H1 (cell line): ENCODE results near the gene KCTD11. TPM values are rescaled to one million over a fixed set of nuclear protein-coding genes. Genes with fewer than 3 reads are reported as not detected.

ENCODE experiments used
- CTCF ChIA-PET: fragments of 300-600 bp; sonication (Branson Sonifier 250); formaldehyde crosslinking; loops from one replicate; lab custom pipeline; 2021; ENCODE audit not compliant: partially characterized antibody; lab: Charles Lee
- POLR2A ChIA-PET: fragments of 300-600 bp; sonication (Branson Sonifier 250); formaldehyde crosslinking; loops from one replicate; lab custom pipeline; 2021; ENCODE audit warnings: inconsistent platforms; ENCODE audit not compliant: partially characterized antibody; lab: Charles Lee
- DNase-seq, 2 experiments: peaks; one replicate each; pipeline versions ENCODE4 v3.0.0 to v3.0.0-alpha.2; 2010 to 2022; ENCODE audit warnings: low spot score in 2 of 2, low read depth in 1 of 2, mixed read lengths in 1 of 2
- FAIRE-seq: peaks from 2 replicates; lab custom pipeline; 2011; peaks lifted over from hg19 to GRCh38; lab: Jason Lieb, UNC
- H2AFZ ChIP-seq: 2 replicates; pipeline ENCODE4 v1.8.1; 2012; ENCODE audit warnings: low read length, inconsistent platforms
- H2AK5ac ChIP-seq: 2 replicates; pipeline ENCODE4 v1.6.1; 2013; ENCODE audit warnings: low read depth, low read length
- H2BK120ac ChIP-seq: replicated peaks from 2 replicates; pipeline ENCODE3; 2013; ENCODE audit warnings: low read depth, low read length, inconsistent platforms
- H2BK12ac ChIP-seq: 2 replicates; pipeline ENCODE4 v1.6.1; 2013; ENCODE audit warnings: low read depth, low read length
- H2BK15ac ChIP-seq: 2 replicates; pipeline ENCODE4 v1.6.1; 2013; ENCODE audit warnings: low read length
- H2BK20ac ChIP-seq: 2 replicates; pipeline ENCODE4 v1.6.1; 2013; ENCODE audit warnings: low read length
- H2BK5ac ChIP-seq: 2 replicates; pipeline ENCODE4 v1.6.1; 2013; ENCODE audit warnings: low read depth, low read length
- H3K14ac ChIP-seq: 2 replicates; pipeline ENCODE4 v1.6.1; 2013; ENCODE audit warnings: inconsistent platforms; ENCODE audit not compliant: insufficient read length
- H3K18ac ChIP-seq: 2 replicates; pipeline ENCODE4 v1.6.1; 2013; ENCODE audit warnings: low read length; ENCODE audit errors: extremely low read depth
- H3K23ac ChIP-seq: 2 replicates; pipeline ENCODE4 v1.6.1; 2013; ENCODE audit warnings: inconsistent platforms; ENCODE audit not compliant: insufficient read length
- H3K23me2 ChIP-seq: 2 replicates; pipeline ENCODE4 v1.6.1; 2013; ENCODE audit warnings: low read depth, low read length
- H3K27ac ChIP-seq: 2 replicates; pipeline ENCODE4 v1.6.1; 2011; ENCODE audit warnings: low read depth, low read length, inconsistent platforms
- H3K27me3 ChIP-seq, 4 experiments: replicated peaks in 1 of 4; 1 replicate in 1 of 4; 2 replicates in 3 of 4; pipeline versions ENCODE4 v1.6.1 to v1.8.1; 2011 to 2013; ENCODE audit warnings: low read length in 3 of 4, mild to moderate bottlenecking in 3 of 4, inconsistent platforms in 2 of 4, mixed read lengths in 2 of 4, moderate library complexity in 1 of 4; ENCODE audit not compliant: control insufficient read depth in 3 of 4, insufficient read depth in 3 of 4; ENCODE audit errors: extremely low read depth in 1 of 4
- H3K36me3 ChIP-seq, 4 experiments: 2 replicates each; pipeline versions ENCODE4 v1.6.1 to v1.8.1; 2011 to 2013; ENCODE audit warnings: mild to moderate bottlenecking in 4 of 4, low read length in 3 of 4, moderate library complexity in 2 of 4, control low read depth in 1 of 4, inconsistent platforms in 1 of 4; ENCODE audit not compliant: insufficient read depth in 4 of 4, control insufficient read depth in 2 of 4
- H3K4ac ChIP-seq: replicated peaks from 2 replicates; pipeline ENCODE3; 2013; ENCODE audit warnings: low read length, low read depth, mixed read lengths, inconsistent platforms; ENCODE audit not compliant: insufficient read length
- H3K4me1 ChIP-seq, 4 experiments: replicated peaks in 1 of 4; 1 replicate in 1 of 4; 2 replicates in 3 of 4; pipeline versions ENCODE4 v1.6.1 to v1.8.1; 2011 to 2013; ENCODE audit warnings: low read length in 3 of 4, inconsistent platforms in 2 of 4, mixed read lengths in 1 of 4; ENCODE audit not compliant: insufficient read depth in 4 of 4, control insufficient read depth in 3 of 4
- H3K4me2 ChIP-seq, 2 experiments: 2 replicates each; pipeline versions ENCODE4 v1.6.1 to v1.8.1; 2011 to 2013; ENCODE audit warnings: low read depth in 2 of 2, low read length in 2 of 2, control low read depth in 1 of 2, inconsistent platforms in 1 of 2, mild to moderate bottlenecking in 1 of 2; ENCODE audit not compliant: insufficient read depth in 1 of 2
- H3K4me3 ChIP-seq, 4 experiments: fragments of 200-600, 300-600 bp in 1 of 4; sonication (generic), shearing (Covaris generic), sonication (Bioruptor Twin) in 1 of 4; 2 replicates each; pipeline versions ENCODE4 v1.5.1 to v1.8.1; 2011 to 2016; ENCODE audit warnings: low read length in 4 of 4, low read depth in 3 of 4, control low read depth in 2 of 4, inconsistent platforms in 2 of 4, mild to moderate bottlenecking in 2 of 4, mixed read lengths in 1 of 4, moderate library complexity in 1 of 4; ENCODE audit not compliant: insufficient read depth in 2 of 4; ENCODE audit errors: extremely low read depth in 1 of 4
- H3K56ac ChIP-seq: replicated peaks from 2 replicates; pipeline ENCODE3; 2013; ENCODE audit warnings: low read depth, mild to moderate bottlenecking, mixed read lengths, low read length, inconsistent platforms; ENCODE audit not compliant: insufficient read length
- H3K79me1 ChIP-seq: 2 replicates; pipeline ENCODE4 v1.6.1; 2013; ENCODE audit warnings: low read depth, low read length, control low read depth
- H3K79me2 ChIP-seq, 2 experiments: 2 replicates each; pipeline versions ENCODE4 v1.6.1 to v1.8.1; 2012 to 2013; ENCODE audit warnings: low read length in 2 of 2, mild to moderate bottlenecking in 2 of 2, inconsistent platforms in 1 of 2; ENCODE audit not compliant: insufficient read depth in 2 of 2, control insufficient read depth in 1 of 2
- H3K9ac ChIP-seq, 4 experiments: replicated peaks in 1 of 4; 1 replicate in 1 of 4; 2 replicates in 3 of 4; pipeline versions ENCODE4 v1.6.1 to v1.8.1; 2011 to 2013; ENCODE audit warnings: low read depth in 3 of 4, low read length in 3 of 4, control low read depth in 2 of 4, mild to moderate bottlenecking in 2 of 4, moderate library complexity in 2 of 4, inconsistent platforms in 1 of 4; ENCODE audit errors: extremely low read depth in 1 of 4
- H3K9me3 ChIP-seq, 2 experiments: 2 replicates each; pipeline versions ENCODE4 v1.6.1 to v1.8.1; 2012 to 2013; ENCODE audit warnings: mild to moderate bottlenecking in 2 of 2, moderate library complexity in 2 of 2, control low read depth in 1 of 2, inconsistent platforms in 1 of 2, low read depth in 1 of 2, low read length in 1 of 2, mixed read lengths in 1 of 2; ENCODE audit not compliant: insufficient read depth in 2 of 2
- H4K20me1 ChIP-seq, 2 experiments: replicated peaks in 1 of 2; 2 replicates each; pipeline versions ENCODE3 to v1.8.1; 2011 to 2013; ENCODE audit warnings: inconsistent platforms in 2 of 2, low read length in 2 of 2, mild to moderate bottlenecking in 1 of 2; ENCODE audit not compliant: insufficient read depth in 2 of 2, control insufficient read depth in 1 of 2
- H4K5ac ChIP-seq: 2 replicates; pipeline ENCODE4 v1.6.1; 2013; ENCODE audit warnings: low read length, low read depth, mixed read lengths, inconsistent platforms; ENCODE audit not compliant: insufficient read length
- H4K8ac ChIP-seq: 2 replicates; pipeline ENCODE4 v1.8.0; 2013; ENCODE audit warnings: mild to moderate bottlenecking, moderate library complexity, low read length, inconsistent platforms; ENCODE audit not compliant: insufficient read depth; ENCODE audit errors: extremely low read depth
- H4K91ac ChIP-seq: replicated peaks from 2 replicates; pipeline ENCODE3; 2013; ENCODE audit warnings: low read length, mixed read lengths, inconsistent platforms; ENCODE audit not compliant: insufficient read length
- BRCA1 ChIP-seq: IDR thresholded peaks from 2 replicates; pipeline ENCODE4 v1.6.1; 2012; ENCODE audit warnings: low read depth, low read length, improper control_type of control experiment
- CBX8 ChIP-seq: fragments of 300-800, 300-1000 bp; sonication (generic); IDR thresholded peaks from 2 replicates; pipeline ENCODE4 v1.7.1; 2016; ENCODE audit warnings: low read depth, low read length, borderline replicate concordance
- EZH2 ChIP-seq: fragments of 200-600 bp; sonication (generic); IDR thresholded peaks from 2 replicates; pipeline ENCODE4 v1.7.1; 2012; ENCODE audit warnings: low read depth, mild to moderate bottlenecking, moderate library complexity, low read length, inconsistent platforms; ENCODE audit not compliant: severe bottlenecking
- FOSL1 ChIP-seq: IDR thresholded peaks from 2 replicates; pipeline ENCODE4 v1.6.1; 2011; ENCODE audit warnings: mild to moderate bottlenecking, low read depth, low read length, moderate library complexity; ENCODE audit not compliant: insufficient read depth
- KDM1A ChIP-seq: fragments of 200-600, 300-600 bp; sonication (generic); IDR thresholded peaks from 2 replicates; pipeline ENCODE4 v1.7.1; 2016; ENCODE audit warnings: mild to moderate bottlenecking, low read length, borderline replicate concordance
- POU5F1 ChIP-seq: IDR thresholded peaks from 2 replicates; pipeline ENCODE4 v1.6.1; 2011; ENCODE audit warnings: low read depth, mild to moderate bottlenecking, low read length, moderate library complexity
- RAD21 ChIP-seq, 2 experiments: IDR thresholded peaks in 1 of 2; conservative IDR thresholded peaks in 1 of 2; 2 replicates each; pipeline ENCODE4 v1.6.1; 2011; ENCODE audit warnings: low read depth in 2 of 2, low read length in 2 of 2, improper control_type of control experiment in 1 of 2, inconsistent platforms in 1 of 2, mild to moderate bottlenecking in 1 of 2, moderate library complexity in 1 of 2
- SAP30 ChIP-seq: fragments of 300-600 bp; sonication (generic); IDR thresholded peaks from 2 replicates; pipeline ENCODE4 v1.7.1; 2012; ENCODE audit warnings: low read length, moderate library complexity, mild to moderate bottlenecking, inconsistent platforms; ENCODE audit not compliant: insufficient read depth, insufficient replicate concordance
- SP1 ChIP-seq: IDR thresholded peaks from 2 replicates; pipeline ENCODE4 v1.6.1; 2011; ENCODE audit warnings: low read depth, low read length
- SP2 ChIP-seq: IDR thresholded peaks from 2 replicates; pipeline ENCODE4 v1.6.1; 2012; ENCODE audit warnings: mild to moderate bottlenecking, low read length, inconsistent platforms
- TCF12 ChIP-seq: IDR thresholded peaks from 2 replicates; pipeline ENCODE4 v1.6.1; 2011; ENCODE audit warnings: low read depth, mild to moderate bottlenecking, low read length
- USF2 ChIP-seq: IDR thresholded peaks from 2 replicates; pipeline ENCODE4 v1.6.1; 2011; ENCODE audit warnings: low read length, improper control_type of control experiment
- WGBS, 2 experiments: shearing (Covaris generic) in 1 of 2; methylation state at CpG; one replicate each; pipeline versions ENCODE4 v1.1.6 to v1.1.7; 2013 to 2015; ENCODE audit warnings: low lambda C conversion rate in 2 of 2, mixed read lengths in 2 of 2, inconsistent platforms in 1 of 2, low coverage in 1 of 2, missing lambda C conversion rate in 1 of 2; ENCODE audit not compliant: insufficient replicate concordance in 2 of 2, insufficient coverage in 1 of 2, insufficient read length in 1 of 2; ENCODE audit errors: extremely low coverage in 1 of 2, missing lambda C conversion rate in 1 of 2; 5-methylcytosine and 5-hydroxymethylcytosine counted together
- polyA plus RNA-seq, 7 experiments: library from polyadenylated mRNA; depleted of rRNA in 3 of 7; stranded (reverse) in 5 of 7; unstranded in 2 of 7; fragments of >200 nt in 5 of 7; fragments of 200-250 nt in 2 of 7; gene quantifications; 1 replicate in 5 of 7; 2 replicates in 1 of 7; 4 replicates in 1 of 7; pipeline versions ENCODE4 v1.2.1 to v1.2.3, GENCODE V29; 2011 to 2013; ENCODE audit warnings: missing spikeins in 2 of 7, mixed read lengths in 2 of 7
- total RNA-seq: library from RNA; stranded (reverse); fragmentation: NEBNext Ultra II Directional; extraction: Animal tissue kit (Norgen Biotek cat#: 25700); gene quantifications from 2 replicates; pipeline ENCODE4 v1.2.1, GENCODE V29; 2021

KCTD11 gene
- total and polyA plus RNA-seq, 2 of the 8 experiments (the other 6 are each of a cell fraction or from before 2014, with no cell fraction given): 8.6 to 9.2 TPM

GRCh38 chr17:7363311-7363710, 11.3 kb downstream of the KCTD11 start:
- Histone ChIP-seq H3K79me1 (no peaks in the 10 kb centered on the region), H3K14ac (no peak overlapping the region), H4K91ac (no peak overlapping the region), H3K27ac (no peak overlapping the region), H2BK12ac (no peak overlapping the region), H3K36me3 (no peaks in the 10 kb centered on the region), H3K9ac (no peak overlapping the region), H2BK15ac (no peak overlapping the region), H3K23ac (no peak overlapping the region), H3K18ac (no peak overlapping the region; the same call in 1 of the 2 replicates), H2AFZ (no peak overlapping the region), H2BK120ac (no peak overlapping the region), H3K9me3 (no peaks in the 10 kb centered on the region), H3K4me3 (no peak overlapping the region), H2AK5ac (no peak overlapping the region), H3K56ac (no peak overlapping the region), H3K4me1 (peaks cover 0 to 9% (median 3%) of the 10 kb centered on the region in 4 experiments; a peak in 4 of 7 replicates), H3K27me3 (no peaks in the 10 kb centered on the region), H2BK20ac (no peak overlapping the region), H3K4ac (no peak overlapping the region), H4K8ac (no peak overlapping the region), H3K4me2 (no peak overlapping the region), H4K5ac (no peak overlapping the region), H2BK5ac (no peak overlapping the region), H3K79me2 (no peaks in the 10 kb centered on the region), H3K23me2 (no peaks in the 10 kb centered on the region), H4K20me1 (no peaks in the 10 kb centered on the region)
- ChIA-PET POLR2A (interaction anchor here (0.7 to 1.5 kb wide), 3 partner anchors 13 to 121 kb away, joined by 3 to 4 read pairs (median 3); partner anchors contain the start of gene POLR2A), CTCF (interaction anchor here (0.7 to 2.0 kb wide), 4 partner anchors 10 to 197 kb away, joined by 4 to 7 read pairs (median 4); partner anchors contain the start of genes NEURL4 and PLSCR3)
- DNase-seq (no peak), FAIRE-seq (no peak)
- TF ChIP-seq CBX8: no peak
- TF ChIP-seq POU5F1: no peak
- TF ChIP-seq SP1: no peak
- no peak for TF ChIP-seq USF2
- TF ChIP-seq RAD21 (IDR thresholded peaks at IDR 0.05 in 1 of 2, conservative IDR thresholded peaks at IDR 0.05 in 1 of 2; ENCODE audit: low read depth in 2 of 2, low read length in 2 of 2): no peak
- no peak for TF ChIP-seq TCF12
- TF ChIP-seq FOSL1: no peak
- TF ChIP-seq BRCA1: no peak
- TF ChIP-seq EZH2: no peak
- no peak for TF ChIP-seq KDM1A
- TF ChIP-seq SP2: no peak
- TF ChIP-seq SAP30: no peak
- 96% methylated on average over 6 of the region's 6 CpGs; no CpG with 5 or more reads in 1 of the 2 experiments for whole genome bisulfite sequencing, 2 experiments
